Measurements from ENCODE around the gene ACOXL.

DNA sequence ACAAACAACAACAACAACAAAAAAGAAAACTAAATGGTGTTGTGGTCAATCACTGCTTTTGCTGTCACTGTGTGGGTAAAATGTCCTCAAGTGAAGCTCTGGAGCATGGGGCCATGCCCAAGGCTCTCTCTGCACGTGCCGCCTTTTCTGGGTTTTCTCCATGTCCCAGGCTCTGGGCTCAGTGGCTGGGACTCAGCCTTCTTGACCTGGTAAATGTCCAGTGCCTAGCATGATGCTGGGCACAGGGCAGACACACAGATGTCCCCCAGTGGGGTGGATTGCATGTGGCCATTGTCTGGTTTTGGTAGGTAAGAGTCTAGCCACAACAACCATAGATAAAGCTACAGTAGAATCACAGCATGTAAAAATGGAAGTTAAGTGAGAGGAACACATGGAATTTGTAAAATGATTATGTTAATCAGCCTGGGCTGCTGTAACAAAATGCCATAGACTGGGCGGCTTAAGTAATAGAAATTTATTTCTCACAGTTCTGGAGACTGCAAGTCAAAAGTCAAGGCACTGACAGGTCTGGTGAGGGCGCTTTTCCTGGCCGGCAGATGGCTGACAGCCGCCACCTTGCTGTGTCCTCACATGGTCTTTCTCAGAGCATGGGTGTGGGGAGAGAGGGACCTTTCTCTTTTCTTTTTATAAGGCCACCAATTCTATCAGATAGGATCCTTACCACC is 174.4 kb downstream of the ACOXL start:
- TF ChIP-seq POLR2AphosphoS5 (IDR thresholded peaks at IDR 0.05; ENCODE audit: low read depth, low read length) (no peak), POLR2A (IDR thresholded peaks at IDR 0.05; ENCODE audit: low read depth, low read length) (no peak)
